OCI-LY3 (cell line): ENCODE data around the gene NUDCD3.

Experiments
- EZH2phosphoT487 ChIP-seq: fragments of 200-600 bp; shearing (Covaris generic); IDR thresholded peaks from 2 replicates; pipeline ENCODE4 v1.6.1; 2018; ENCODE audit warnings: antibody characterized with exemption, mixed run types, low read depth
- TF ChIP-seq, protein P1 (sequence below): fragments of 200-600, 300-600 bp; sonication (generic); IDR thresholded peaks from 2 replicates; pipeline ENCODE4 v1.5.1; 2014; ENCODE audit warnings: antibody characterized with exemption, low read length, low read depth

- no peak for TF ChIP-seq EZH2phosphoT487
- TF ChIP-seq, protein P1, sequence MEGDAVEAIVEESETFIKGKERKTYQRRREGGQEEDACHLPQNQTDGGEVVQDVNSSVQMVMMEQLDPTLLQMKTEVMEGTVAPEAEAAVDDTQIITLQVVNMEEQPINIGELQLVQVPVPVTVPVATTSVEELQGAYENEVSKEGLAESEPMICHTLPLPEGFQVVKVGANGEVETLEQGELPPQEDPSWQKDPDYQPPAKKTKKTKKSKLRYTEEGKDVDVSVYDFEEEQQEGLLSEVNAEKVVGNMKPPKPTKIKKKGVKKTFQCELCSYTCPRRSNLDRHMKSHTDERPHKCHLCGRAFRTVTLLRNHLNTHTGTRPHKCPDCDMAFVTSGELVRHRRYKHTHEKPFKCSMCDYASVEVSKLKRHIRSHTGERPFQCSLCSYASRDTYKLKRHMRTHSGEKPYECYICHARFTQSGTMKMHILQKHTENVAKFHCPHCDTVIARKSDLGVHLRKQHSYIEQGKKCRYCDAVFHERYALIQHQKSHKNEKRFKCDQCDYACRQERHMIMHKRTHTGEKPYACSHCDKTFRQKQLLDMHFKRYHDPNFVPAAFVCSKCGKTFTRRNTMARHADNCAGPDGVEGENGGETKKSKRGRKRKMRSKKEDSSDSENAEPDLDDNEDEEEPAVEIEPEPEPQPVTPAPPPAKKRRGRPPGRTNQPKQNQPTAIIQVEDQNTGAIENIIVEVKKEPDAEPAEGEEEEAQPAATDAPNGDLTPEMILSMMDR = no peak
These were observed 97.8 kb downstream of the NUDCD3 start for GRCh38 chr7:44392618-44393010.
